Amniotic epithelial cell (primary cell): ENCODE results near the gene ADAMTS13.
"Not testable (repeated sequence)": the region's sequence is repeated elsewhere in the genome, so short reads cannot be mapped to it uniquely, and the experiment has no call there.

ENCODE experiments used
- DNase-seq: peaks from one replicate; pipeline ENCODE4 v3.0.0-alpha.2; 2010; ENCODE audit warnings: low read depth

The ADAMTS13 gene

DNA sequence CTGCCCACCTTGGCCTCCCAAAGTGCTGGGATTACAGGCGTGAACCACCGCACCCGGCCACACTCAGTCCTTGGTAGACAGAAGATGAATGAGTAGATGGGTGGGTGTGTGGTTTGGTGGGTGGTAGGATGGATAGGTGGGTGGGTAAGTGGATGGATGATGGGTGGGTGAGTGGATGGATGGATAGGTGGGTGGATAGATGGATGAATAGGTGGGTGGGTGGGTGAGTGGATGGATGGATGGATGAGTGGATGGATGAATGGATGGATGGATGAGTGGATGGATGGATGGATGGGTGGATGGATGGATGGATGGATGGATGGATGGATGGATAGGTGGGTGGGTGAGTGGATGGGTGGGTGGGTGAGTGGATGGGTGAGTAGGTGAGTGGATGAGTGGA lies 29.9 kb upstream of the ADAMTS13 start:
- not testable (repeated sequence) for DNase-seq

DNA sequence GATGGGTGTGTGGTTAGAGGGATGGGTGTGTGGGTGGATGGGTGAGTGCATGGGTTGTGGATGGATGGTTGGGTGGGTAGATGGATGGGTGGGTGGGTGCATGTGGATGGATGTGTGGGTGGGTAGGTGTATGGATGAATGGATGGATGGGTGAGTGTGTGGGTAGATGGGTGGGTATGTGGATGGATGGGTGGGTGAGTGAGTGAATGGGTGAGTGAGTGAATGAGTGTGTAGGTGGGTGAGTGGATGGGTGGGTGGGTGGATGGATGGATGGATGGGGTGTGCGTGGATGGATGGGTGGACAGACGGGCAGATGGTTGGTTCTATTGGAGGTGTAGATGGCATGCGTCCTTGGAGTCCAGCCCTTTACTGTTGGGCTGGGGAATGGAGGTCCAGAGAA lies 28.8 kb upstream of the ADAMTS13 start:
- no peak for DNase-seq

DNA sequence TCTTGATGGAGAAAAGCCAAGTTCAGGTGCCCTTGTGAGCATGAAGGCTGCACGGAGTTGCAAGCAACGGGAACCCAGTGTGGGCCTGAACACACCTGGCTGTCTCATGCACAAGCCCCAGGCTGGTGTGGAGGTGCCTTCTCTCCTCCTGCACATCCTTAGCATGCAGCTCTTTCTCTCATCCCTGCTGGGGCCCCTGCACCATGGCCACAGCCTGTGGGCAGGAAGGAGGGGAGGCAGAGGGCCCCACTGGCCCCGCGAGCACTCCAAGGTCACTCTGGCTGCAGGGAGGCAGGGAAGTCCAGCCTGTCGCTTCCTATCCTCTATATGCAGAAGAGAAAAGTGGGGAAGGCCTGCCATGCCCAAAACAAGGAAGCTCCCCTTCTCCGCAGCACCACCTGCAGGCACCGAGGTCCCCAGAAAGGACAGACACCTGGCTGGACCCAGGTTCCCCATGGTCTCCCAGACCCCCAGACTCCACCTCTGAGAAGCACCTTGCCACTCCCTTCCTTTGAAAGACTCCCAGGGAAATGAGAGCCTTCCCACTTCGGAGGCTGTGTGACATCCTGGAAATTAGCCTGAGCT lies 27.4 kb upstream of the ADAMTS13 start:
- DNase-seq = no peak

DNA sequence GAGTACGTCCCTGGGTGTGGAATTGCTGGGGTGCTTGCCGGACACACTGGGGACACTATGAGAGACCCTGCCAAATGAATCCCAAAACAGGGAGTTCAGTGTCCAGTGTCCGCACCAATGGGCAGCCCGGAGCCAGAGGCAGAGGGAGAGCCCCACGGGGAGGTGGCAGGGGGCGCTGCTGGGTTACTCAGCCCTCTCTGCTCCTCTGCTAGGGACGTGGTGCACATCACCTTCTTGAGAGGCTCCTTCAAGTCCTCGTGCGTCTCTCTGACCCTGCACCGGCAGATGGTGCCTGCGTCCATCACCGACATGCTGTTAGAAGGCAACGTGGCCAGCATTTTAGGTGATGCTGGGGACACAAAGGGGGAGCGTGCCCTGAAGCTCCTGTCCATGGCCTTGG lies 25.2 kb upstream of the ADAMTS13 start:
- peak; percentile 29 for DNase-seq

- DNase-seq = no peak
Measured at GRCh38 chr9:133397370-133397769, 24.8 kb upstream of the ADAMTS13 start.

DNA sequence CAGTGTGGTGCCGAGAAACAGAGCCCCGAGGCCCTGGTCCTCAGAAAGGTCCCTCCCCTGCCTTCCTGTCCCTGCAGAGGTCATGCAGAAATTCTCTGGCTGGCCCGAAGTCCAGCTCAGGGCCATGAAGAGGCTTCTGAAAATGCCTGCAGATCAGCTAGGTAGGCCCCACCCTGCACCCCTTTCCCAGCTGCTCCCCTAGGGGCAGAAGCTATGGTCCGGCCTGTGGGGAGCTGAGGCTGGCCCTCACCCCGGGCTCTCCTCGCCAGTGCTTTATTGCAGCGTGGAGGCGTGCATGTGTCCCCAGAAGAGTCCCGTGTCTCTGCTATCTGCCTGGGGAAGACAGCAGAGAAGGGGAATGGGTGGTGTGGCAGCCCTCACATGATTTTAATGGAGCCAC lies 24.3 kb upstream of the ADAMTS13 start:
- no peak for DNase-seq

- DNase-seq = no peak
Measured at GRCh38 chr9:133400292-133400691, 21.9 kb upstream of the ADAMTS13 start.

GRCh38 chr9:133401588-133401987 lies 20.6 kb upstream of the ADAMTS13 start:
- no peak for DNase-seq

GRCh38 chr9:133402689-133403088 lies 19.5 kb upstream of the ADAMTS13 start:
- no peak for DNase-seq

DNA sequence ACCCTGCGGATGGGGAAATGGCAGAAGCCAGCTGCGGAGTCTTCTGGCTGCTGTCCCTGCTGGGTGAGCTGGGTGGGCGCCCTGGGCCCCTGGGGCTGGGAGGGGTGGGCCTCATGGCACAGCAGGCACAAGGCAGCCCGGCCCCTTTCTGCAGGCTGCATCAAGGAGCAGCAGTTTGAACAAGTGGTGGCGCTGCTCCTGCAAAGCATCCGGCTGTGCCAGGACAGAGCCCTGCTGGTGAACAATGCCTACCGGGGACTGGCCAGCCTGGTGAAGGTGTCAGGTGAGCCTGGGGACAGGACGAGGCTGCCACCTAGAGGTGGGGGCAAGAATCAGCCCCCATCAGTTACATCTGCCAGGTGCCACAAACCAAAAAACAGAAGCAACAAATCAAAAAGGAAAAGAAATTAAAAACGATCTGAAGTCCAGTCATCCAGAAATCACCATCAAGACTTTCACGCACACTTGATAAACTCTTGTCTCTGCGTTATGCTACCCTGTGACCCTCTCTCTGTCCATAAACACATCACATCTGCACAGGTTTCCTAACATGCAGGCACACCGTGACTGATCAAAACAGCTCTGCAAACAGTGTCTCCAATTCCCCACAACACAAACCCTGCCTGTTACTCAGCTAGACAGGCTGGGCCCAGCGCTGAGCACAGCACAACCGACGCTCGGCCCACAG lies 18.3 kb upstream of the ADAMTS13 start:
- peak; percentile 12 for DNase-seq

DNA sequence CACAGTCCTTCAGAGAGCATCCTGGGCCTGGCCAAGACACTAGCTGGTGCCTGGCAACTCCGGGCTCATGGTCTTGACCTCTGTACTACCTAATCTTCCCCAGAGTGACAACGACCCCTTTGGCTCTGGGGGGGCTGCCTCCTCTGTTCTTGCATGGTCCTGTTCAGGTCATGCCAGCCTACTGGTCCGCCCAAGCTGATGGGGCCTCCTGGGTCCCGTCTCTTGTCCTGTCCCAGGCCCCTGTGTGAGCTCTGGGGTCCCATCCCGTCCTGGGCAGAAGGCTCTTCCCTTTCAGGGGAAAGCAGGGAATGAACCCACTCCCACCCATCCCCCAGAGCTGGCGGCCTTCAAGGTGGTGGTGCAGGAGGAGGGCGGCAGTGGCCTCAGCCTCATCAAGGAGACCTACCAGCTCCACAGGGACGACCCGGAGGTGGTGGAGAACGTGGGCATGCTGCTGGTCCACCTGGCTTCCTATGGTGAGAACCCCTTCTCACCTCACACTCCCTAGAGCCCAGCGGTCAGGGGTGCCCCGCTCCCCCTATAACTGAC lies 17.6 kb upstream of the ADAMTS13 start:
- DNase-seq = no peak

DNA sequence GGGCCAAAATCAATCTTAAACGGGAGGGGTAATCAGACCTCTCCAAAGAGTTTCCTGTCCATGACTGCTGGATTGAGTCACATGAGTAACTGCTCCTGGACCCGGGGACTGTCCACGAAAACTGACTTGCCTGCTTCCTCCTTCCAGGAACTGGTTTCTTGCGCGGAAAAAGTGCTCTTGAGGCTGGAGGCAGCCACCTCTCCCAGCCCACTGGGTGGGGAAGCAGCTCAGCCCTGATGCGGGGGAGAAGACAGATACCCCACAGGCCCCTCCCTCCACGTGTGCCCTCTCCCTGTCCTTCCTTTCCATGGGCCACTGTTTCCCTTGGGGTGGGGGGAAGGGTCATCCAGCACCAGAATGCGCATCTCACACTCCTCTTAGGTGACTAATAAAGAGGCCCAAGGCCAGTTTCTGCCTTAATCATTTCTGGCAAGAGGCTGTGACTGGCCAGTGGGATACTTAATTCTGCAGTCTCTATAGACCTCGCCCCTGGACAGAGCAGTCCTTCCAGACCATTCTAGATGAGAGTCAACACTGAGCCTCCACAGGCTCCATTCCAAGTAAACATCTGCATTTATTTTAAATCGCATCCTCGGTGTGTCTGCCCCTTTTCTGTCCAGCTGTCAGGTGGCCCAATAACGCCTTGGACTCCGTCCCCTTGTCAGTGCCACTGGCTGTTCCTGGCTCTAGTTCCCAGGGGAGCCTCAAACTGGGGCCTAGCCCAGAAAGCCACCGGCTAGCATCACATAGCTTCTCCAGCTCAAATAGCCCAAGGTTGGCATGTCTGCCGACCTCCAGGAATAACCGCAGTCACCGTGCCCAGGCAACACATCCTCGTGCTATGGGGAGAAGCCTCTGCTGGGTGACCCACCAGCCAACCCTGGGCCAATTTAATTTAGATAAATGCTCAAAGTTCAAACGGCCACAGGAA lies 16.4 kb upstream of the ADAMTS13 start:
- peak; percentile 62 for DNase-seq

DNA sequence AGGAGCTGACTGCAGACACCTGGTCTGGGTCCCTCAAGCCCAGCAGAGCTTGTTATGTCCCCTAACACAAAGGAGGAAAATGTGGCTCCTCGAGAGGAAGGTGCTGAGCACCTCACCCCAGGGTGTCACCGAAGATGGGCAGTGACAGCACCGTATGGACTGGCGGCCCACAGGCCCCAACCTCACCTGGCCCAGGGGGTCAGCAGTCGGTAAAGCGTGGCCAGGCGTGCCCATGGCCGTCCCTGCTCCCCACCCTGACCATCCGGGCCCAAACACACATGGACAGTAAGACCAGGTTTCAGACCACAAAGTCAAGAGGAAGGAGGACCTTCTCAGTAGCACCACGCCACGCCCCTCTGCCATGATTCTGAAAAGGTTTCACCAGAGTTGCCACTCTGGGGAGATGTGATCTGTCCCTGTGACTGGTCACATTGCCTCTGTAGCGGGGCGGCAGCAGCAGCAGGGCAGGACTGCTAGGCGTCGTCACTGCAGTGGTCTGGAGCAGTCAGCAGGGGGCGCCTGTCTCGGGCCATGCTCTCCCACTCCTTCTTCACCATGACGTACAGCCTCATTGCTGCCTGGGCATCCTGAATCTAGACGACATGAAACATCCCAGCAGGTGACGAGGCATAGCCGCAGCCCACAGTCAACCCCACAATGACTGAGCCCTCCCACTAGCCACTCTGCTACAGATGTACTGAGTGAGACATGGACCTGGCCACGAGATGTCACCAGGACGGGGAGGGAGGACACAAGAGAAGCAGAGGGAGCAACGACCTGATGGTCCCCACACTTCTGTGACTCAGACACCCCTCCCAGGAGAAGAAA lies 15.5 kb upstream of the ADAMTS13 start:
- DNase-seq = peak; percentile 65

DNA sequence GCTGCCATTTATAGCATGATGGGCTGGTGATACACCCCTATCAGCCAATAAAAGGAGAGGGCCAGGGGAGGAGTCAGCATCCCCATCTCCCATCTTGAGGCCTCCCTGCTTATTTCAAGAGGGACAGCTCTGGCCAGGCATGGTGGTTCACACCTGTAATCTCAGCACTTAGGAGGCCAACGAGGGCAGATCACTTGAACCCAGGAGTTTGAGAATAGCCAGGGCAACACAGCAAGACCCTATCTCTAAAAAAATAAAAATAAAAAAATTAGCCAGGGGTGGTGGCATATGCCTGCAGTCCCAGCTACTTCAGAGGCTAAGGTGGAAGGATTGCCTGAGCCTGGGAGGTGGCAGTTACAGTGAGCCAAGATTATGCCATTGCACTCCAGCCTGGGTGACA lies 14.1 kb upstream of the ADAMTS13 start:
- no peak for DNase-seq

- no peak for DNase-seq
Measured at GRCh38 chr9:133415170-133415569, 7.0 kb upstream of the ADAMTS13 start.

GRCh38 chr9:133417541-133418461 lies 4.4 kb upstream of the ADAMTS13 start, which contains the start of gene REXO4:
Gene REXO4 (minus strand): TSS chr9:133418010. CDS start chr9:133417844, 166 bp downstream.
- DNase-seq = peak; percentile 85

DNA sequence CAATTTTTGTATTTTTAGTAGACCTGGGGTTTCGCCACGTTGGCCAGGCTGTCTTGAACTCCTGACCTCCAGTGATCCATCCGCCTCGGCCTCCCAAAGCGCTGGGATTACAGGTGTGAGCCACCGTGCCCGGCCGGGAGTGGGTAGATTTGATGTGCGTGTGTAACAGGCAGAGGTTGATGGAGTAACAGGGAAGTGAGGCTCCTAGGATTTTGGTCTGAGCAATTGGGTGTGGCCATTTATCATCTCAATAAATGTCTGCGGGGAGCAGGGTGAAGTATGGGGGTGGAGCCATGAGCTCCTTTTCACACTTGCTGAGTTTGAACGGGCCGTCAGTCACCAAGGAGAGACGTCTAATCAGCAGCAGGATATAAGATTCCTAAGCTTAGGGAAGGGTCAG lies 3.2 kb upstream of the ADAMTS13 start:
- no peak for DNase-seq

DNA sequence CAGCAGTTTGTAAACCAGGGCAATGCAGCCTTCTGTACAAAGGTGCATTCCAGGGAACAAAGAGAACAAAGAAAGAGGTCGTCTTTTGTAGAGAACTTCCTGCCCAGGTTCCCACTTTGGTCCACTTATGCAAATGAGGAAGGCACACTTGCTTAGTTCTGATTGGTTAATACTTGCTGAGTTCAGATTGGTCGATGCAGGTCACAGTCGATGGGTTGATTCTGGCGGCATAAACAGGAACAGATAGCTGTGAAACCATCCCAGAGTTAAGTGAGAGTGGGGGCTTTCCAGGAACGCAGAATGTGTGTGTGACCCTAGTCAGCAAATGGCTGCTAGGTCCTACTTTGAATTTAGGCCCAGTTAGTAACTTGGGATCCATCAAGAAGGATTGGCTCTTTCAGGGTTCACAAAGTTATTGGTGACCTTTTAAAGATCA lies 1.8 kb upstream of the ADAMTS13 start:
- no peak for DNase-seq

DNA sequence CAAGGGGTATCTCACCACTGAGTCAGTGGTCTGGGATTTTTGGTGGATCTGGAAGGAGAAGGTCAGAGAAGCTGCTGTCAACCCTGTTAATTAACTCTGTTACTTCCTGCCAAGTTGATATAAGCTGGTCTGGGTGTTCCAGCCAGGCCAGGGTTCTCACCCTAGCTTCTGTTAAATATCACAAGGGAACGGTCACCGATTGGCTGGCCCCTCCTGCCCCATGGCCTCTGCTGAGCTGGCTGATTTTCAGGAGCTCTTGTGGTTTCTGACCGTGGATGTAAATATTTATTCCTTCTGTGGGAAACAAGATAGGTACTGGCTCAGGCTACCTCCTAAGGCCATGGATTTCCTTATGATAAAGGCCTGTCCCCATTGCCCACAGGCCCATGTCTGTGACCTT lies 1.0 kb downstream of the ADAMTS13 start:
- DNase-seq = peak; percentile 82

DNA sequence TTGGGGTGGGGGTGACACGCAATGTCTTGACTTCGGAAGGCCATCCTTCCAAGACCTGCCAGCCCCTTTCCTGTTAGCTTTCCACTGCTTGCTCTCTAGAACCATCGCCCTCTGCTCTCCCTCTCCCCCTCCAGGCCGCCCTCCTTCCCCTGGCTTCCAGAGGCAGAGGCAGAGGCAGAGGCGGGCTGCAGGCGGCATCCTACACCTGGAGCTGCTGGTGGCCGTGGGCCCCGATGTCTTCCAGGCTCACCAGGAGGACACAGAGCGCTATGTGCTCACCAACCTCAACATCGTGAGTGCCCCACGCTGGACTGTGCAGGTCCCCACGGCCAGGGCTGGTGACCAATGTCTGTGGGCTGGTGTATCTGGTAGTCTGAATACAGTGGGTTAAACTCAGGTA lies 2.0 kb downstream of the ADAMTS13 start:
- DNase-seq = no peak
